DMS79 treated with DMSO at 0.1 percent for 48 hours (cell line): ENCODE results near the gene IFNE.

Source experiments
- DNase-seq: peaks from one replicate; lab custom pipeline; 2025; lab: John Stamatoyannopoulos, UW

Gene IFNE, protein sequence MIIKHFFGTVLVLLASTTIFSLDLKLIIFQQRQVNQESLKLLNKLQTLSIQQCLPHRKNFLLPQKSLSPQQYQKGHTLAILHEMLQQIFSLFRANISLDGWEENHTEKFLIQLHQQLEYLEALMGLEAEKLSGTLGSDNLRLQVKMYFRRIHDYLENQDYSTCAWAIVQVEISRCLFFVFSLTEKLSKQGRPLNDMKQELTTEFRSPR

DNA sequence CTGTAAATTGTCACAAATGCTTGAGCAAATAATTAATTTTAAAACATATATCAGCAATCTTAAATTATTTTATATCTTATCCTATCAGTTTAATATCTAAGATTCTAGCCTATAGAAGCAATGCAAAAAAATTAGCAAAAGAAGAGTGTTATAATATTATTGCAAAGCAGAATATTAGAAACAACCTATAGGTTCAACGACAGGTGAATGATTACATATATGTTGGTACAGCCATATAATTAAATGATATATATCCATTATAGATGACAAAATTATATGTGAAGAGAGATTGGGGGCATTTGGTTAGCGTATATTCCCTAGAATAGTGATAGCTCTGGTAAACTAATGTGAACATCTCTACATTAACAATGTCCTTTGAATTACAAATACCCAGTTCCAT is at the start of gene IFNE:
Gene IFNE (minus strand): TSS at position 101 of the 400 bp plus-strand sequence. CDS start 619 bp downstream, outside the sequence.
- DNase-seq: no peak

GRCh38 chr9:21528123-21528808 is 46.2 kb upstream of the IFNE start:
- no peak for DNase-seq

GRCh38 chr9:21527579-21527978 is 45.5 kb upstream of the IFNE start:
- no peak for DNase-seq

- no peak for DNase-seq
These were observed 43.1 kb upstream of the IFNE start for GRCh38 chr9:21525174-21525573.

DNA sequence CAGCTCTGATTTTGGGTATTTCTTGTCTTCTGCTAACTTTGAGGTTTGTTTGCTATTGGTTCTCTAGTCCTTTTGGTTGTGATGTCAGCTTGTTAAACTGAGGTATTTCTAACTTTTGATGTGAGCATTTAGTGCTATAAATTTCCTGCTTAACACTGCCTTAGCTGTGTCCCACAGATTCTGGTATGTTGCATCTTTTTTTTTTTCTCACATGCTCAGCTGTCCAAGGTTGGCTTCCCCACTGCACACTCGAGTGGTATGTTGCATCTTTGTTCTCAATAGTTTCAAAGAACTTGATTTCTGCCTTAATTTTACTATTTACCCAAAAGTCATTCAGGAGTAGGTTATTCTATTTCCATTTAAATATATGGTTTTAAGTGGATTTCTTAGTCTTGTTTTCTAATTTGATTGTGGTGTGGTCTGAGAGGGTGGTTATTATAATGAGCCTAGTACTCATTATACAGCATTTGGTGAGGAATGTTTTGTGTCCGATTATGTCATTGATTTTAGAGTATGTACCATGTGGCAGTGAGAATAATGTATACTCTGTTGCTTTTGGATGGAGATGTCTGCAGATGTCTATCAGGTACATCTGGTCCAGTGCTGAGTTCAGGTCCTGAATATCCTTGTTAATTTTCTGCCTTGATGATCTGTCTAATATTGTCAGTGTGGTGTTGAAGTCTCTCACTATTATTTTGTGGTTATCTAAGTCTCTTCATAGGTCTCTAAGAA is 42.2 kb upstream of the IFNE start:
- no peak for DNase-seq

DNA sequence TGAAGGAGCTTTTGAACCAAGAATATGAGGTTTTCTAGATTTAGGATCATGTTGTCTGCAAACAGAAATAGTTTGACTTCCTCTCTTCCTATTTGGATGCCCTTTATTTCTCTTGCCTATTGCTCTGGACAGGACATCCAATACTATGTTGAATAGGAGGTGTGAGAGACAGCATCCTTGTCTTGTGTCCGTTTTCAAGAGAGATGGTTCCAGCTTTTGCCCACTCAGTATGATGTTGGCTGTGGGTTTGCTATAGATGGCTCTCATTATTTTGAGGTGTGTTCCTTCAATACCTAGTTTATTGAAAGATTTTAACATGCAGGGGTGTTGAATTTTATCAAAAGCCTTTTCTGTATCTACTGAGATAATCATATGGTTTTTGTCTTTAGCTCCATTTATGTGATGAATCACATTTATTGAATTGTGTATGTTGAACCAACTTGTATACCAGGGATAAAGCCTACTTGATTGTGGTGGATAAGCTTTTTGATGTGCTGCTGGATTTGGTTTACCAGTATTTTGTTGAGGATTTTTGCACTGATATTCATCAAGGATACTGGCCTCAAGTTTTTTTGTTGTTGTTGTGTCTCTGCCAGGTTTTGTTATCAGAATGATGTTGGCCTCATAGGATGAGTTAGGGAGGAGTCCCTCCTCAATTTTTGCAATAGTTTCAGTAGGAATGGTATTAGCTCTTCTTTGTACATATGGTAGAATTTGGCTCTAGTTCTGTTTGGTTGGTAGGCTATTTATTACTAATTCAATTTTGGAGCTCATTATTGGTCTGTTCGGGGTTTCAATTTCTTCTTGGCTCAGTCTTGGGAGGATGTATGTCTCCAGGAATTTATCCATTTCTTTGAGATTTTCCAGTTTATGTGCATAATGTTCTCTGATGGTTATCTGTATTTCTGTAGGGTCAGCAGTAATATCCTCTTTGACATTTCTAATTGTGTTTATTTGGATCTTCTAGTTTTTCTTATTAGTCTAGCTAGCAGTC is 41.2 kb upstream of the IFNE start:
- DNase-seq: no peak

- DNase-seq: no peak
These were observed 40.2 kb upstream of the IFNE start for GRCh38 chr9:21522348-21522747.

DNA sequence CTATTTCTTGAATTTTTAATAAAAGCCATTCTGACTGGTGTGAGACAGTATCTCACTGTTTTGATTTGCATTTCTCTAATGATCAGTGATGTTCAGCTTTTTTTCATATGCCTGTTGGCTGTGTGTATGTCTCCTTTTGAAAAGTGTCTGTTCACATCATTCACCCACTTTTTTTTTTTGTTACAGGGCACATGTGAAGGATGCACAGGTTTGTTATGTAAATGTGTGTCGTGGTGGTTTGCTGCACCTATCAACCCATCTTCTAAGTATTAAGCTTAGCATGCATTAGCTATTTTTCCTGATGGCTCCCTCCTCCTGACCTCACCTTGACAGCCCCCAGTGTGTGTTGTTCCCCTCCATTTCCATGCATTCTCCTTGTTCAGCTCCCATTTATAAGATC is 39.3 kb upstream of the IFNE start:
- DNase-seq: no peak

DNA sequence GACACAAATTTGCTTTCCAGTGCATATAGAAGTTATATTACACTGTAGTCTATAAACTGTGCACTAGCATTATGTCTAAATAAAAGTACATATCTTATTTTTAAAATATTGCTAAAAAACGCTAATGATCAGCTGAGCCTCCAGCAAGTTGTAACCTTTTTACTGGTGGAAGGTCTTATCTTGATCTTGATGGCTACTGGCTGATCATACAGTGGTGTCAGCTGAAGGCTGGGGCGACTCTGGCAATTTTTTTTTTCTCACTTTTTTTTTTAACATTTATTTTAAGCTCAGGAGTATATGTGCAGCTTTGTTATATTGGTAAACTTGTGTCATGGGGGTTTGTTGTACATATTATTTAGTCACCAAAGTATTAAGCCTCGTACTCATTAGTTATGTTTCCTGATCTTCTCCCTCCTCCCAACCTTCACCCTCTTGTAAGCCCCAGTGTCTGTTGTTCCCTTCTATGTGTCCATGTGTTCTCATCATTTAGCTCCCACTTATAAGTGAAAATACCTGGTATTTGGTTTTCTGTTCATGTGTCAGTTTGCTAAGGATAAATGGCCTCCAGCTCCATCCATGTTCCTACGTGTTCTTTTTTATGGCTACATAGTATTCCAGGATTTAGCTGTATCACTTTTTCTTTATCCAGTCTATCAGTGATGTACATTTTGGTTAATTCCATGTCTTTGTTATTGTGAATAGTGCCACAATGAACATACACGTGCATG is 38.6 kb upstream of the IFNE start:
- DNase-seq: no peak

GRCh38 chr9:21519855-21520434 is 37.8 kb upstream of the IFNE start:
- no peak for DNase-seq

DNA sequence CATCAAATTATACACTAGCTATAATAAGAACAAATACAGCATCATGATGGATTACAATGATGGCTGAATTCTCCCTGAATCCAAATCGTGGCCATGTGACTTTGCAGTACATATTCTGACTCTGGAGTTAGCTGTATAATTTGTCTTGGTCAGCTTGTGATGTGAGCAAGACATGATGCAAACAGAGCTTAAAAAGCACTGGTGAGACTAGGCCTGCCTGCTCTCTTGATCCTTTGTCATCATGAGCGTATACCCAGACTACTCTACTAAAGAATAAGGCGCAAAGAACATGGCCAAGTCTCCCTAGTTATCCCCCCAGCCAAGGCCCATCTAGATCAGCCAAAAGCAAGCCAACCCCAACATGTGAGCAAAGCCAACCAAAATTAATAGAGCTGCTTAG is 34.7 kb upstream of the IFNE start:
- DNase-seq: no peak

- DNase-seq: no peak
These were observed 31.3 kb upstream of the IFNE start for GRCh38 chr9:21513431-21513830.

GRCh38 chr9:21510806-21511205 is 28.7 kb upstream of the IFNE start:
- DNase-seq: no peak

DNA sequence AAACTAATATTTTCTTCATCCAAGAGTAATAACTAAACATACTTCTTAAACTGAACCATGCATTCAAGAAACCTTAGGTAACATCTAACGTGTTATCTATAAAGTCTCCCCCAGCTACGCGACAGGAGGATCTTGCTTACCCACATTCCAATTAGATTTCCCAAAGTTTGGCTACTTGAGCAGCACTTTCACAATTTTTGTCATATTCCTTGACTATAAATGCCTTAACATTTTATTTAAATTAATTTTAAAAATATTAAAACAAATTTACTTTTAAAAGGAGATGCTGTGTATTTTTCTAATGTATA is 25.3 kb upstream of the IFNE start:
- no peak for DNase-seq

DNA sequence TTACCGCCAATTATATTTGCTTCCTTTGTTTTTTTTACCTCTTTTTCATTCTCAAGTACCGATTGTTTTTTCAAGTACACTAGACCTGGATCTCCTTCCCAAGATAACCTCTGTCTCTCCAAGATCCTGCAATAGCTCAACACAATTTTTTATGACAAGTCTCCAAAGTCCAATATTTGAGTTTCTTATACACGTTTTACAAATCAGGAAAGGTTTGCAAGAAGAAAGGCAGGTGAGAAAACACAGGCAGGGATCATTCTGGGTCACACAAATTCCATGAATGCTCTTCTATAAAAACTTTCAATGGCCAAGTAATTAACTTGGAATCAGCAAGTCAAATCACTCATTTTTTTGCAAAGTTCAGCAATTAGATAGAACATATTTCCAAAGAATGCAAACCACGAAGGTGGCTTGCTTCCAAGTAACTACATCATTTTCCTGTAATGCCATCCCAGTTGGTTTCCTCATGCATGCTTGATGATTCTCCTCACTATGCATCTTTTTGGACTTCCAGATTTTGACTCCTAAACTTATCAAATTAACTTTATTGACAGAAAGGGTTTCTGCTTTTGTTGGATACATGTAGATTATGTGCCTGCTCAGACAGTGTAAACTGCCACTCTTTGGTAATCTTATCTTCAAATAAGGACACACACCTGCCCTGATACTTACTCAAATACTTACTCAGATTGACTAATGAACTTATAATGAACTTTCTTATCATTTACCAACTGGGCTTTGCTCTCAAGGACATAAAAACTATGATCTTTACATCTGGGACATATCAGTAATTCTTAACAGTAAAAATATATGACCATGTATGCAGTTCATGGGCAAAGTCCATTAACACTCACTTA is 24.7 kb upstream of the IFNE start:
- DNase-seq: no peak

DNA sequence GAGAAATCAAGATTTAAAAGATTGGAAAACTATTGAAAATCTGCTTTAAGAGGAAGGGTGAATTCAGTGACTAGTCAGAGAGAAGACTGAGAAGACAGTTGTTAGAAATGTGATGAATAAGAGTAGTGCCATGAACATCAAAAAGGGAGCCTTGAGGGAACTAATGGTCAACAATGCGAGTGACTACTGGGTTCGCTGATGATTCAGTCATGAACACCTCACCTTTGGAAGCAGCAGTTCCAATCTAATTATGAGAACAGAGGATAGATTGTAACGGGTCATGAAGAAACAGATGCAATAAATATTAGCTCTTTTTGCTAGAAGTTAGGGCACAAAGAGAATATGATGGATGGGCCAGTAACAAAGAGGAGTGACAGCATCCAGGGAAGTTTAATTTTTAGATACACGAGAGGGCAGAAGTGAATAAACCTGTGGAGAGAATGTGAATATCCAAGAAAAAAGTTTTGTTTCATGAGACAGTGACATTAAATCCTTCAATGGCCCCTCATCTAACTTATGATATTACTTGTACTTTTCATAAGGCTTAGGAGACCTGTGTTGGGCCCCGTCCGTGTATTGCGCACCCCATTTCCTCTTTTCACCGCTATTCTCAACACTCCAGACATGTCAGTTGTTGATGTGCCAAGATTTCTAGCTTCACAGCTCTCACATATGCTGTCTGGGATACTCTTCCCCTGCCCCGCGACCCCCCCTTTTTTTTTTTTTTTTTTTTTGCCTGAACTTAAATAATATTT is 23.5 kb upstream of the IFNE start:
- no peak for DNase-seq

DNA sequence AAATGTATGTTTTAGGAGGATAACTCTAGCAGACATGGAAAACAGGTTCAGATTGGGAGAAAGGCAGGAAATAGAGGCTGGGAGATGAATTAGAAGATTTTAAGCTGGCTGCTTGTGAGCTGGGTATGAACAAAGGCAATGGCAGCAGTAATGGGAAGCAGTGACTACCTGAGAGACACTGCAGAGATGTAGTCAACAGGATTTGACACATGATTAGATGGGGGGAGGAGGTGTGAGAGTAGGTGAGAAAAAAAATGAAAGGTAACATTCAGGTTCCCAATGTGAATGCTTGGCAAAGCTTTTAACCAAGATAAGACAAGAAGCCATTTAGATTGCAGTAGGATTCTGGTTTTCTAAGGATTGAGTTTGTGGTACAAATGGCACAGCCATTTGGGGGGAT is 22.8 kb upstream of the IFNE start:
- DNase-seq: no peak

GRCh38 chr9:21504113-21504512 is 22.0 kb upstream of the IFNE start:
- DNase-seq: no peak

- no peak for DNase-seq
These were observed 20.5 kb upstream of the IFNE start for GRCh38 chr9:21502586-21502985.

DNA sequence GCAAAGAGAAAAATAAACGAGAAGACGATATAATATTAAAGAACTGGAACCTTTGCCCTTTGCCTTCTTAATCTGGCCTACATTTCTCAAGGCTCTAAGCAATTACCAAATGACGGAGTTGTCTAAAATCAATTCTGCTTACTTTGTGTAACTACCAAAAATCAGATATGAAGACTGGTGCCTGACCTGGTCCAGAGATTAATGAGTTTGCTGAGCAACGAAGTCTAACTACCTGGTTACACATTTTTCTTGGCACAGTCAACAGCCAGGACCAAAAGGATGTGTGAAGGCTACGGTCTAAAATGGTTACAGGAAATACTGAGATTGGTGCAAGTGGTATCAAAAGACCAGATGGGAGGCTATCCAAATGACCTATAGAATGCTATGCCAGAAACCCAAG is 17.8 kb upstream of the IFNE start:
- DNase-seq: no peak
